ENCODE data around the gene XPR1.

Gene XPR1

GRCh38 chr1:180939711-180940103 is 307.9 kb downstream of the XPR1 start:
- no peak for FAIRE-seq

More at GRCh38 chr1:180939711-180940103, 307.9 kb downstream of the XPR1 start:
- no peak for TF ChIP-seq CTCF (IDR thresholded peaks at IDR 0.05; ENCODE audit: insufficient read depth, missing control alignments)
- no peak for DNase-seq (ENCODE audit: insufficient read length, low spot score)

All from D721Med (cell line).